Fibroblast of lung (primary cell): Measurements from ENCODE around the gene MT1A. TPM values are rescaled to one million over a fixed set of nuclear protein-coding genes. Genes with fewer than 3 reads are reported as not detected.

Experiments
- DNase-seq, 2 donors: peaks; one replicate each; pipeline versions ENCODE4 v3.0.0 to v3.0.0-alpha.2; 2010; ENCODE audit warnings: low read depth in 2 of 2
- H2AFZ ChIP-seq: 2 replicates; pipeline ENCODE4 v1.5.1; 2012; ENCODE audit warnings: low read length, control low read depth, inconsistent platforms
- H3K27ac ChIP-seq: 2 replicates; pipeline ENCODE4 v1.5.1; 2011; ENCODE audit warnings: low read length, control low read depth; ENCODE audit not compliant: insufficient read depth
- H3K27me3 ChIP-seq: 2 replicates; pipeline ENCODE4 v1.5.1; 2011; ENCODE audit warnings: mild to moderate bottlenecking, low read length; ENCODE audit not compliant: control insufficient read depth, insufficient read depth
- H3K36me3 ChIP-seq: 2 replicates; pipeline ENCODE4 v1.5.1; 2011; ENCODE audit warnings: low read length; ENCODE audit not compliant: control insufficient read depth, insufficient read depth
- H3K4me1 ChIP-seq: 2 replicates; pipeline ENCODE4 v1.5.1; 2011; ENCODE audit warnings: low read length; ENCODE audit not compliant: control insufficient read depth, insufficient read depth; ENCODE audit errors: extremely low read depth
- H3K4me2 ChIP-seq: 2 replicates; pipeline ENCODE4 v1.5.1; 2011; ENCODE audit warnings: low read length, control low read depth; ENCODE audit not compliant: insufficient read depth; ENCODE audit errors: extremely low read depth
- H3K4me3 ChIP-seq, 4 experiments: fragments of 200-600 bp in 1 of 4; sonication (generic) in 1 of 4; replicated peaks in 1 of 4; 2 replicates each; pipeline ENCODE4 v1.5.1; 2011 to 2016; ENCODE audit warnings: low read length in 4 of 4, low read depth in 3 of 4, mild to moderate bottlenecking in 3 of 4, control low read depth in 2 of 4, inconsistent platforms in 1 of 4, mixed read lengths in 1 of 4; ENCODE audit not compliant: insufficient read depth in 1 of 4; ENCODE audit errors: control extremely low read depth in 1 of 4
- H3K79me2 ChIP-seq: 2 replicates; pipeline ENCODE4 v1.5.1; 2012; ENCODE audit warnings: mild to moderate bottlenecking, low read length, inconsistent platforms; ENCODE audit not compliant: control insufficient read depth, insufficient read depth
- H3K9ac ChIP-seq: 2 replicates; pipeline ENCODE4 v1.5.1; 2011; ENCODE audit warnings: mild to moderate bottlenecking, low read length, control low read depth; ENCODE audit not compliant: insufficient read depth
- H3K9me3 ChIP-seq: 2 replicates; pipeline ENCODE4 v1.5.1; 2012; ENCODE audit warnings: low read depth, low read length; ENCODE audit not compliant: control insufficient read depth, insufficient read depth
- H4K20me1 ChIP-seq: 2 replicates; pipeline ENCODE4 v1.5.1; 2011; ENCODE audit warnings: low read length; ENCODE audit not compliant: control insufficient read depth, insufficient read depth; ENCODE audit errors: extremely low read depth
- EZH2 ChIP-seq: IDR thresholded peaks from 2 replicates; pipeline ENCODE4 v1.5.1; 2012; ENCODE audit warnings: low read length, control low read depth, mild to moderate bottlenecking; ENCODE audit errors: missing control alignments
- polyA plus RNA-seq, 2 donors: library from polyadenylated mRNA; depleted of rRNA in 1 of 2; stranded (reverse) in 1 of 2; unstranded in 1 of 2; fragments of >200 nt; gene quantifications; 2 replicates each; pipeline ENCODE4 v1.2.1, GENCODE V29; 2011 to 2012; ENCODE audit warnings: missing spikeins in 1 of 2
- total RNA-seq: library from RNA; depleted of rRNA; stranded (reverse); fragments of >200 nt; gene quantifications from 2 replicates; pipeline ENCODE4 v1.2.1, GENCODE V29; 2014
- TF ChIP-seq, protein P1 (sequence below), 2 donors: IDR thresholded peaks in 1 of 2; conservative IDR thresholded peaks in 1 of 2; 1 replicate in 1 of 2; 2 replicates in 1 of 2; pipeline ENCODE4 v1.5.1; 2011 to 2012; ENCODE audit warnings: low read length in 2 of 2, control low read depth in 1 of 2, inconsistent platforms in 1 of 2, low read depth in 1 of 2, mild to moderate bottlenecking in 1 of 2

MT1A gene
- total and polyA plus RNA-seq, 2 donors (not counting 1 experiment from before 2014, with no cell fraction given), result 2.9 to 5.3 TPM

GRCh38 chr16:56628486-56629350 lies 9.7 kb upstream of the MT1A start:
- Histone ChIP-seq H3K36me3 (peaks cover 1% of the 10 kb centered on the region), H3K4me3 (no peak overlapping the region), H3K9me3 (no peaks in the 10 kb centered on the region), H4K20me1 (no peaks in the 10 kb centered on the region), H3K27me3 (no peaks in the 10 kb centered on the region), H3K4me2 (no peak overlapping the region), H3K79me2 (peaks cover 16% of the 10 kb centered on the region), H3K4me1 (peaks cover 7% of the 10 kb centered on the region), H3K27ac (no peak overlapping the region), H3K9ac (no peak overlapping the region), H2AFZ (no peak overlapping the region)
- TF ChIP-seq, protein P1, sequence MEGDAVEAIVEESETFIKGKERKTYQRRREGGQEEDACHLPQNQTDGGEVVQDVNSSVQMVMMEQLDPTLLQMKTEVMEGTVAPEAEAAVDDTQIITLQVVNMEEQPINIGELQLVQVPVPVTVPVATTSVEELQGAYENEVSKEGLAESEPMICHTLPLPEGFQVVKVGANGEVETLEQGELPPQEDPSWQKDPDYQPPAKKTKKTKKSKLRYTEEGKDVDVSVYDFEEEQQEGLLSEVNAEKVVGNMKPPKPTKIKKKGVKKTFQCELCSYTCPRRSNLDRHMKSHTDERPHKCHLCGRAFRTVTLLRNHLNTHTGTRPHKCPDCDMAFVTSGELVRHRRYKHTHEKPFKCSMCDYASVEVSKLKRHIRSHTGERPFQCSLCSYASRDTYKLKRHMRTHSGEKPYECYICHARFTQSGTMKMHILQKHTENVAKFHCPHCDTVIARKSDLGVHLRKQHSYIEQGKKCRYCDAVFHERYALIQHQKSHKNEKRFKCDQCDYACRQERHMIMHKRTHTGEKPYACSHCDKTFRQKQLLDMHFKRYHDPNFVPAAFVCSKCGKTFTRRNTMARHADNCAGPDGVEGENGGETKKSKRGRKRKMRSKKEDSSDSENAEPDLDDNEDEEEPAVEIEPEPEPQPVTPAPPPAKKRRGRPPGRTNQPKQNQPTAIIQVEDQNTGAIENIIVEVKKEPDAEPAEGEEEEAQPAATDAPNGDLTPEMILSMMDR (conservative IDR thresholded peaks at IDR 0.05 in 1 of 2, IDR thresholded peaks at IDR 0.05 in 1 of 2; ENCODE audit: low read depth in 1 of 2, low read length in 2 of 2), result no peak
- DNase-seq, result no peak

DNA sequence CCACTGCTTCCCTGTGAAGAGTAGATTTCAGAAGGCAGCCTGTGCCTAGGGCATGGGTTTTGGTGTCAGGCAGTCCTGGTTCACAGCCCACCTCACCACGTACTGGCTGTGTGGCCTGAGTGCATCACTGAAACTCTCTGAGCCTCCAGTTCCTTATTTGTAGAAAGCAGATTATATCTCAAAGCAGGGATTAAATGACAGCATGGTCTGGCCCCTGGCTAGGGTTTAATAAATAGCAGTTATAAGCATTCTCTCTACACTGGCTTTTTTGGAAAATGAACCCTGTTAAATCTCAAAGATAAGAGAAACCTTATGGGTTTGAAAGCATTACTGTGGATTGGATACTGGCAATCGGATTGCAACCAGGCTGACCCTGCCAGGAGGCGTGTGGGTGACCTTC lies 8.9 kb upstream of the MT1A start:
- Histone ChIP-seq H3K36me3 (peaks cover 1% of the 10 kb centered on the region), H3K27me3 (no peaks in the 10 kb centered on the region), H3K27ac (no peak overlapping the region), H4K20me1 (no peaks in the 10 kb centered on the region), H3K4me1 (peaks cover 7% of the 10 kb centered on the region), H3K79me2 (peaks cover 16% of the 10 kb centered on the region), H3K4me2 (no peak overlapping the region), H3K9me3 (no peaks in the 10 kb centered on the region), H3K4me3 (no peak overlapping the region), H3K9ac (no peak overlapping the region), H2AFZ (no peak overlapping the region)
- TF ChIP-seq, protein P1 (conservative IDR thresholded peaks at IDR 0.05 in 1 of 2, IDR thresholded peaks at IDR 0.05 in 1 of 2; ENCODE audit: low read depth in 1 of 2, low read length in 2 of 2), result no peak
- TF ChIP-seq EZH2, result no peak
- no peak for DNase-seq

- no peaks in the 10 kb centered on the region for H3K27me3 ChIP-seq
- no peak overlapping the region for H3K4me3 ChIP-seq
- TF ChIP-seq EZH2, result no peak
- TF ChIP-seq, protein P1 (conservative IDR thresholded peaks at IDR 0.05 in 1 of 2, IDR thresholded peaks at IDR 0.05 in 1 of 2; ENCODE audit: low read depth in 1 of 2, low read length in 2 of 2), result no peak
- H3K79me2 ChIP-seq, result peaks cover 12% of the 10 kb centered on the region
- H3K4me2 ChIP-seq, result no peak overlapping the region
- peaks cover 1% of the 10 kb centered on the region for H3K36me3 ChIP-seq
- peaks cover 4% of the 10 kb centered on the region for H3K4me1 ChIP-seq
- no peak overlapping the region for H3K27ac ChIP-seq
- H3K9me3 ChIP-seq, result no peaks in the 10 kb centered on the region
- H2AFZ ChIP-seq, result no peak overlapping the region
- no peaks in the 10 kb centered on the region for H4K20me1 ChIP-seq
- H3K9ac ChIP-seq, result no peak overlapping the region
- DNase-seq, result no peak
Measured at GRCh38 chr16:56630134-56630533, 8.3 kb upstream of the MT1A start.
